Gastrocnemius medialis (tissue), 4 donors: ENCODE data around the gene WWOX. TPM values are rescaled to one million over a fixed set of nuclear protein-coding genes. Genes with fewer than 3 reads are reported as not detected.

Experiments used
- ATAC-seq, 2 donors: fragments of 150-250 bp; one replicate each; pipeline ENCODE4 v1.9.1; 2016
- DNase-seq, 2 donors: peaks; one replicate each; pipeline ENCODE4 v3.0.0-alpha.2; 2019
- H3K27ac ChIP-seq, 4 donors: fragments of 200-600 bp; sonication (generic); 1 replicate in 1 of 4; 2 replicates in 3 of 4; pipeline ENCODE4 v1.5.1; 2016 to 2018; ENCODE audit warnings: mild to moderate bottlenecking in 2 of 4, moderate library complexity in 1 of 4
- H3K27me3 ChIP-seq, 3 donors: fragments of 200-600 bp; sonication (generic) in 2 of 3; 1 replicate in 1 of 3; 2 replicates in 2 of 3; pipeline versions ENCODE4 v1.5.1 to v1.6.0; 2016 to 2019; ENCODE audit warnings: mild to moderate bottlenecking in 1 of 3, moderate library complexity in 1 of 3
- H3K36me3 ChIP-seq, 2 donors: fragments of 200-600 bp; sonication (generic) in 1 of 2; one replicate each; pipeline ENCODE4 v1.5.1; 2017 to 2018
- H3K4me1 ChIP-seq, 2 donors: fragments of 200-600 bp; sonication (generic) in 1 of 2; one replicate each; pipeline ENCODE4 v1.5.1; 2016 to 2017; ENCODE audit warnings: mild to moderate bottlenecking in 2 of 2
- H3K4me3 ChIP-seq, 4 donors: fragments of 200-600 bp; sonication (generic) in 3 of 4; 1 replicate in 1 of 4; 2 replicates in 3 of 4; pipeline ENCODE4 v1.5.1; 2016 to 2019; ENCODE audit warnings: mild to moderate bottlenecking in 2 of 4
- H3K9me3 ChIP-seq, 3 donors: fragments of 200-600 bp; sonication (generic) in 2 of 3; 1 replicate in 1 of 3; 2 replicates in 2 of 3; pipeline ENCODE4 v1.5.1; 2016 to 2019
- POLR2A ChIP-seq, 2 donors: fragments of 450-650 bp; IDR thresholded peaks; one replicate each; pipeline ENCODE4 v1.6.1; 2017; ENCODE audit warnings: antibody characterized with exemption in 2 of 2, mild to moderate bottlenecking in 2 of 2, moderate library complexity in 2 of 2
- in situ Hi-C, 4 donors: fragments of 200-750 bp; cut with MboI; loops; one replicate each; pipeline versions ENCODE4 v1.15.0 to v1.8.0; 2017; ENCODE audit warnings: low sequenced_read_pairs in 4 of 4
- intact Hi-C: fragments of 100-400 bp; cut with DNase I; formaldehyde crosslinking; loops from one replicate; pipeline ENCODE4 v1.15.1; 2023; ENCODE audit warnings: low total_unique reads
- total RNA-seq, 4 donors: library from RNA; depleted of rRNA; stranded (reverse); fragments of >200 nt; gene quantifications; one replicate each; pipeline versions ENCODE4 v1.1.0 to v1.2.3, GENCODE V29; 2016
- TF ChIP-seq, protein P1 (sequence below), 5 experiments: fragments of 450-650 bp in 3 of 5; fragments of 200-600 bp in 2 of 5; sonication (generic) in 2 of 5; IDR thresholded peaks in 4 of 5; conservative IDR thresholded peaks in 1 of 5; 1 replicate in 4 of 5; 2 replicates in 1 of 5; pipeline ENCODE4 v1.5.1; 2016 to 2019; ENCODE audit warnings: antibody characterized with exemption in 5 of 5, mild to moderate bottlenecking in 3 of 5, moderate library complexity in 3 of 5

Gene WWOX
- total RNA-seq, 4 donors from 2014 or later, result 3.3 to 13.0 (median 6.0) TPM

DNA sequence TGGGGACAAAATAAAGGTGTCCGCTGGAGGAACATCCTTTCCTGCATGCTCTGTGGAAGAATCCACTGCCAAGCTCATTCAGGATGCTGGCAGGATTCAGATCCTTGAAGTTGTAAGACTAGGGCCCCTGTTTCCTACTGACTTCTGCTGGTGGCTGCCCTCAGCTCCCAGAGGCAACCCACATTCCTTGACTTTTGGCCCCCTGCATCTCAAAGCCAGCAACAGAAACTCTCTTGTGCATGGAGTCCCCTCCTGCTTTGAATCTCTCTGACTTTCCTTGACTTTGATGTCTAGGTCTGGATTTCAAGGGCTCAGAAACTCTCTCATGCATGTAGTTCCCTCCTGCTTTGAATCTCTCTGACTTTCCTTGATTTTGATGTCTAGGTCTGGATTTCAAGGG, 461.5 kb downstream of the WWOX start:
- no peak overlapping the region for H3K27ac ChIP-seq

DNA sequence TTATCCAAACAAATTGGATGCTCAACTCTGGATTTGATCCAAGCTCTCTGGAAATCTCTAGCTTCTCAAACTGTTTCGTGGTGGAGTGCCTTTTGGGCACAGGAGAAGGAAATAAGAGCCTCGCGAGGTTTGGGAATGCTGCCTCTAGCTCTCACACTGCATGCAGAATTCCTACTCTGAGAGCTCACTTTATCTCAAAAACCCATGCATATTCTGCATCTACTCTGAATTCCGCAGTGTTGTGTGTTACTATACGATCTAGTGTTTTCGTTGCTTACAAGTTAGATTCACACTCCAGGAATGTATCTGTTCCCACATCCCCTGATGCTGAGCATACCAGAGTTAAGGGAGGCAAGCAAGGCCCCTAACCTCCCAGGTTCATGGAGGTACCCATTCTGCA, 462.7 kb downstream of the WWOX start:
- peaks cover 0 to 8% of the 10 kb centered on the region in 2 donors for H3K4me1 ChIP-seq
- ATAC-seq, result no peak
- H3K4me3 ChIP-seq, result no peak overlapping the region
- TF ChIP-seq, protein P1, sequence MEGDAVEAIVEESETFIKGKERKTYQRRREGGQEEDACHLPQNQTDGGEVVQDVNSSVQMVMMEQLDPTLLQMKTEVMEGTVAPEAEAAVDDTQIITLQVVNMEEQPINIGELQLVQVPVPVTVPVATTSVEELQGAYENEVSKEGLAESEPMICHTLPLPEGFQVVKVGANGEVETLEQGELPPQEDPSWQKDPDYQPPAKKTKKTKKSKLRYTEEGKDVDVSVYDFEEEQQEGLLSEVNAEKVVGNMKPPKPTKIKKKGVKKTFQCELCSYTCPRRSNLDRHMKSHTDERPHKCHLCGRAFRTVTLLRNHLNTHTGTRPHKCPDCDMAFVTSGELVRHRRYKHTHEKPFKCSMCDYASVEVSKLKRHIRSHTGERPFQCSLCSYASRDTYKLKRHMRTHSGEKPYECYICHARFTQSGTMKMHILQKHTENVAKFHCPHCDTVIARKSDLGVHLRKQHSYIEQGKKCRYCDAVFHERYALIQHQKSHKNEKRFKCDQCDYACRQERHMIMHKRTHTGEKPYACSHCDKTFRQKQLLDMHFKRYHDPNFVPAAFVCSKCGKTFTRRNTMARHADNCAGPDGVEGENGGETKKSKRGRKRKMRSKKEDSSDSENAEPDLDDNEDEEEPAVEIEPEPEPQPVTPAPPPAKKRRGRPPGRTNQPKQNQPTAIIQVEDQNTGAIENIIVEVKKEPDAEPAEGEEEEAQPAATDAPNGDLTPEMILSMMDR (IDR thresholded peaks at IDR 0.05 in 4 of 5, conservative IDR thresholded peaks at IDR 0.05 in 1 of 5), result no peak
- no peak for TF ChIP-seq POLR2A (IDR thresholded peaks at IDR 0.05)
- no peak for DNase-seq
- H3K27me3 ChIP-seq, result no peaks in the 10 kb centered on the region
- H3K36me3 ChIP-seq, result no peaks in the 10 kb centered on the region
- H3K27ac ChIP-seq, result no peak overlapping the region
- H3K9me3 ChIP-seq, result no peaks in the 10 kb centered on the region
- intact Hi-C loops (no loop called here), in situ Hi-C loops (no loop called here)

More for the DNA sequence above, 461.5 kb downstream of the WWOX start:
- intact Hi-C loops (no loop called here), in situ Hi-C loops (no loop called here)
- TF ChIP-seq, protein P1 (IDR thresholded peaks at IDR 0.05 in 4 of 5, conservative IDR thresholded peaks at IDR 0.05 in 1 of 5), result no peak
- no peak for TF ChIP-seq POLR2A (IDR thresholded peaks at IDR 0.05)
- ATAC-seq (no peak), DNase-seq (no peak)
- Histone ChIP-seq H3K9me3 (no peaks in the 10 kb centered on the region), H3K4me1 (peaks cover 0 to 8% of the 10 kb centered on the region in 2 donors), H3K4me3 (no peak overlapping the region), H3K27me3 (no peaks in the 10 kb centered on the region), H3K36me3 (no peaks in the 10 kb centered on the region)

GRCh38 chr16:78562650-78563049, 463.2 kb downstream of the WWOX start:
- Histone ChIP-seq H3K27ac (no peak overlapping the region), H3K4me3 (no peak overlapping the region), H3K27me3 (no peaks in the 10 kb centered on the region), H3K9me3 (no peaks in the 10 kb centered on the region), H3K4me1 (peaks cover 0 to 8% of the 10 kb centered on the region in 2 donors), H3K36me3 (no peaks in the 10 kb centered on the region)
- ATAC-seq, result no peak
- DNase-seq, result no peak
- intact Hi-C loops, result no loop called here
- in situ Hi-C loops, result no loop called here
- TF ChIP-seq, protein P1 (IDR thresholded peaks at IDR 0.05 in 4 of 5, conservative IDR thresholded peaks at IDR 0.05 in 1 of 5), result no peak
- no peak for TF ChIP-seq POLR2A (IDR thresholded peaks at IDR 0.05)

GRCh38 chr16:78563905-78564304, 464.5 kb downstream of the WWOX start:
- intact Hi-C loops (no loop called here), in situ Hi-C loops (no loop called here)
- Histone ChIP-seq H3K27ac (no peak overlapping the region), H3K9me3 (no peaks in the 10 kb centered on the region), H3K4me1 (peaks cover 0 to 8% of the 10 kb centered on the region in 2 donors), H3K36me3 (no peaks in the 10 kb centered on the region), H3K27me3 (no peaks in the 10 kb centered on the region), H3K4me3 (no peak overlapping the region)
- ATAC-seq (peak; percentile 73 to 77), DNase-seq (peak; percentile 22 to 52)
- TF ChIP-seq, protein P1 (IDR thresholded peaks at IDR 0.05 in 4 of 5, conservative IDR thresholded peaks at IDR 0.05 in 1 of 5), result no peak
- TF ChIP-seq POLR2A (IDR thresholded peaks at IDR 0.05), result no peak
